Superior temporal gyrus (tissue), 1 donor: Measurements from ENCODE around the gene PEX5L.
"Not testable (repeated sequence)": the region's sequence is repeated elsewhere in the genome, so short reads cannot be mapped to it uniquely, and the experiment has no call there.

Source experiments
- DNase-seq: peaks from one replicate; pipeline ENCODE4 v3.0.0-alpha.2; 2016; ENCODE audit errors: extremely low spot score

Gene PEX5L

GRCh38 chr3:179837374-179837773 lies 199.4 kb downstream of the PEX5L start:
- peak; percentile 74 for DNase-seq

GRCh38 chr3:179833294-179833693 lies 203.4 kb downstream of the PEX5L start:
- no peak for DNase-seq

GRCh38 chr3:179832333-179832854 lies 204.3 kb downstream of the PEX5L start:
- DNase-seq = no peak

- DNase-seq = no peak
These were observed 207.3 kb downstream of the PEX5L start for GRCh38 chr3:179829401-179829800.

- DNase-seq = no peak
These were observed 208.0 kb downstream of the PEX5L start for GRCh38 chr3:179828738-179829137.

GRCh38 chr3:179826247-179826637 lies 210.5 kb downstream of the PEX5L start:
- no peak for DNase-seq

- no peak for DNase-seq
These were observed 211.1 kb downstream of the PEX5L start for GRCh38 chr3:179825527-179826246.

- no peak for DNase-seq
These were observed 214.4 kb downstream of the PEX5L start for GRCh38 chr3:179822296-179822695.

- no peak for DNase-seq
These were observed 217.4 kb downstream of the PEX5L start for GRCh38 chr3:179819379-179819778.

GRCh38 chr3:179812096-179812382 lies 224.7 kb downstream of the PEX5L start:
- DNase-seq = no peak

- peak; percentile 91 for DNase-seq
These were observed 225.2 kb downstream of the PEX5L start for GRCh38 chr3:179811321-179812095.

GRCh38 chr3:179809639-179810038 lies 227.1 kb downstream of the PEX5L start:
- DNase-seq = no peak

GRCh38 chr3:179807588-179807987 lies 229.1 kb downstream of the PEX5L start:
- no peak for DNase-seq

- DNase-seq = peak; percentile 56
These were observed 230.6 kb downstream of the PEX5L start for GRCh38 chr3:179806177-179806576.

GRCh38 chr3:179801856-179802255 lies 234.9 kb downstream of the PEX5L start:
- DNase-seq = no peak

- DNase-seq = no peak
These were observed 235.5 kb downstream of the PEX5L start for GRCh38 chr3:179801263-179801662.

GRCh38 chr3:179797192-179797591 lies 239.5 kb downstream of the PEX5L start:
- DNase-seq = no peak

GRCh38 chr3:179796421-179796820 lies 240.3 kb downstream of the PEX5L start:
- no peak for DNase-seq

- no peak for DNase-seq
These were observed 242.4 kb downstream of the PEX5L start for GRCh38 chr3:179794355-179794754.

- no peak for DNase-seq
These were observed 244.9 kb downstream of the PEX5L start for GRCh38 chr3:179791793-179792192.

GRCh38 chr3:179788996-179789395 lies 247.7 kb downstream of the PEX5L start:
- no peak for DNase-seq

GRCh38 chr3:179782841-179783240 lies 253.9 kb downstream of the PEX5L start:
- not testable (repeated sequence) for DNase-seq

GRCh38 chr3:179775416-179776122 lies 261.2 kb downstream of the PEX5L start:
- DNase-seq = no peak
